Measurements from ENCODE around the gene CYP27C1. TPM values are rescaled to one million over a fixed set of nuclear protein-coding genes. Genes with fewer than 3 reads are reported as not detected.

The CYP27C1 gene
- total and polyA plus RNA-seq, 4 donors: 0.16 to 0.42 TPM; not detected in 2

- WGBS, 2 donors: 73 to 80% methylated on average over 4 of the region's 4 CpGs
- ATAC-seq (ENCODE audit: low FRiP score): no peak
- no peak for DNase-seq
Measured at GRCh38 chr2:127181851-127182250, 38.2 kb downstream of the CYP27C1 start.

GRCh38 chr2:127179766-127180165 lies 40.3 kb downstream of the CYP27C1 start:
- DNase-seq: no peak
- no peaks in the 10 kb centered on the region for H3K9me3 ChIP-seq (ENCODE audit: control insufficient read depth, low read length)
- H3K36me3 ChIP-seq (ENCODE audit: control insufficient read depth in 1 of 2, insufficient read depth in 2 of 2, low read length in 1 of 2): no peaks in the 10 kb centered on the region
- no peak overlapping the region for H3K27ac ChIP-seq (ENCODE audit: low read depth in 1 of 2, low read length in 2 of 2)
- intact Hi-C loops (cut with DNase I): no loop called here
- ATAC-seq (ENCODE audit: low FRiP score): no peak
- 77 to 78% methylated on average over 3 of the region's 3 CpGs for WGBS, 2 donors
- H3K4me3 ChIP-seq (ENCODE audit: low read length in 2 of 2): no peak overlapping the region
- H3K4me1 ChIP-seq (ENCODE audit: control insufficient read depth in 1 of 2, insufficient read depth in 2 of 2, low read length in 2 of 2): no peaks in the 10 kb centered on the region
- H3K27me3 ChIP-seq (ENCODE audit: control insufficient read depth in 1 of 2, insufficient read depth in 2 of 2, low read length in 1 of 2): no peaks in the 10 kb centered on the region

More at GRCh38 chr2:127181851-127182250, 38.2 kb downstream of the CYP27C1 start:
- intact Hi-C loops (cut with DNase I): no loop called here
- H3K4me1 ChIP-seq (ENCODE audit: control insufficient read depth in 1 of 2, insufficient read depth in 2 of 2, low read length in 2 of 2): no peaks in the 10 kb centered on the region
- no peaks in the 10 kb centered on the region for H3K9me3 ChIP-seq (ENCODE audit: control insufficient read depth, low read length)
- no peak overlapping the region for H3K4me3 ChIP-seq (ENCODE audit: low read length in 2 of 2)
- H3K27ac ChIP-seq (ENCODE audit: low read depth in 1 of 2, low read length in 2 of 2): no peak overlapping the region
- no peaks in the 10 kb centered on the region for H3K27me3 ChIP-seq (ENCODE audit: control insufficient read depth in 1 of 2, insufficient read depth in 2 of 2, low read length in 1 of 2)
- H3K36me3 ChIP-seq (ENCODE audit: control insufficient read depth in 1 of 2, insufficient read depth in 2 of 2, low read length in 1 of 2): no peaks in the 10 kb centered on the region

- DNase-seq (no peak), ATAC-seq (ENCODE audit: low FRiP score) (no peak)
- H3K27me3 ChIP-seq (ENCODE audit: control insufficient read depth in 1 of 2, insufficient read depth in 2 of 2, low read length in 1 of 2): no peaks in the 10 kb centered on the region
- 93 to 97% methylated on average over 15 of the region's 15 CpGs for WGBS, 2 donors
- H3K9me3 ChIP-seq (ENCODE audit: control insufficient read depth, low read length): no peaks in the 10 kb centered on the region
- no peak overlapping the region for H3K4me3 ChIP-seq (ENCODE audit: low read length in 2 of 2)
- H3K36me3 ChIP-seq (ENCODE audit: control insufficient read depth in 1 of 2, insufficient read depth in 2 of 2, low read length in 1 of 2): no peaks in the 10 kb centered on the region
- intact Hi-C loops (cut with DNase I): no loop called here
- no peaks in the 10 kb centered on the region for H3K4me1 ChIP-seq (ENCODE audit: control insufficient read depth in 1 of 2, insufficient read depth in 2 of 2, low read length in 2 of 2)
- no peak overlapping the region for H3K27ac ChIP-seq (ENCODE audit: low read depth in 1 of 2, low read length in 2 of 2)
Measured at GRCh38 chr2:127177617-127178263, 42.4 kb downstream of the CYP27C1 start.

- Histone ChIP-seq H3K4me3 (ENCODE audit: low read length in 2 of 2) (no peak overlapping the region), H3K4me1 (ENCODE audit: control insufficient read depth in 1 of 2, insufficient read depth in 2 of 2, low read length in 2 of 2) (no peaks in the 10 kb centered on the region), H3K9me3 (ENCODE audit: control insufficient read depth, low read length) (no peaks in the 10 kb centered on the region), H3K36me3 (ENCODE audit: control insufficient read depth in 1 of 2, insufficient read depth in 2 of 2, low read length in 1 of 2) (no peaks in the 10 kb centered on the region), H3K27ac (ENCODE audit: low read depth in 1 of 2, low read length in 2 of 2) (no peak overlapping the region), H3K27me3 (ENCODE audit: control insufficient read depth in 1 of 2, insufficient read depth in 2 of 2, low read length in 1 of 2) (no peaks in the 10 kb centered on the region)
- WGBS, 2 donors: 60 to 76% methylated on average over 31 of the region's 31 CpGs
- ATAC-seq (ENCODE audit: low FRiP score): peak; percentile 54
- intact Hi-C loops (cut with DNase I): no loop called here
- DNase-seq: peak in 1 of 2 donors; percentile 69
Measured at GRCh38 chr2:127176371-127177311, 43.5 kb downstream of the CYP27C1 start.

- H3K4me1 ChIP-seq (ENCODE audit: control insufficient read depth in 1 of 2, insufficient read depth in 2 of 2, low read length in 2 of 2): no peaks in the 10 kb centered on the region
- H3K4me3 ChIP-seq (ENCODE audit: low read length in 2 of 2): no peak overlapping the region
- H3K36me3 ChIP-seq (ENCODE audit: control insufficient read depth in 1 of 2, insufficient read depth in 2 of 2, low read length in 1 of 2): no peaks in the 10 kb centered on the region
- DNase-seq: no peak
- no peak overlapping the region for H3K27ac ChIP-seq (ENCODE audit: low read depth in 1 of 2, low read length in 2 of 2)
- WGBS, 2 donors: 86 to 91% methylated on average over 19 of the region's 19 CpGs
- ATAC-seq (ENCODE audit: low FRiP score): peak; percentile 6
- no peaks in the 10 kb centered on the region for H3K9me3 ChIP-seq (ENCODE audit: control insufficient read depth, low read length)
- no peaks in the 10 kb centered on the region for H3K27me3 ChIP-seq (ENCODE audit: control insufficient read depth in 1 of 2, insufficient read depth in 2 of 2, low read length in 1 of 2)
- intact Hi-C loops (cut with DNase I): no loop called here
Measured at GRCh38 chr2:127175751-127176354, 44.2 kb downstream of the CYP27C1 start.

- Histone ChIP-seq H3K9me3 (ENCODE audit: control insufficient read depth, low read length) (no peaks in the 10 kb centered on the region), H3K36me3 (ENCODE audit: control insufficient read depth in 1 of 2, insufficient read depth in 2 of 2, low read length in 1 of 2) (no peaks in the 10 kb centered on the region), H3K27me3 (ENCODE audit: control insufficient read depth in 1 of 2, insufficient read depth in 2 of 2, low read length in 1 of 2) (no peaks in the 10 kb centered on the region), H3K4me1 (ENCODE audit: control insufficient read depth in 1 of 2, insufficient read depth in 2 of 2, low read length in 2 of 2) (no peaks in the 10 kb centered on the region), H3K27ac (ENCODE audit: low read depth in 1 of 2, low read length in 2 of 2) (no peak overlapping the region), H3K4me3 (ENCODE audit: low read length in 2 of 2) (no peak overlapping the region)
- intact Hi-C loops (cut with DNase I): no loop called here
- ATAC-seq (ENCODE audit: low FRiP score): peak; percentile 58
- 38% methylated on average over 13 of the region's 13 CpGs for WGBS, 2 donors
- DNase-seq: peak; percentile 71 to 87
Measured at GRCh38 chr2:127175041-127175721, 44.9 kb downstream of the CYP27C1 start.

- 68 to 71% methylated on average over 6 of the region's 6 CpGs for WGBS, 2 donors
- no peak overlapping the region for H3K4me3 ChIP-seq (ENCODE audit: low read length in 2 of 2)
- H3K27ac ChIP-seq (ENCODE audit: low read depth in 1 of 2, low read length in 2 of 2): no peak overlapping the region
- intact Hi-C loops (cut with DNase I): no loop called here
- no peaks in the 10 kb centered on the region for H3K9me3 ChIP-seq (ENCODE audit: control insufficient read depth, low read length)
- H3K27me3 ChIP-seq (ENCODE audit: control insufficient read depth in 1 of 2, insufficient read depth in 2 of 2, low read length in 1 of 2): no peaks in the 10 kb centered on the region
- H3K36me3 ChIP-seq (ENCODE audit: control insufficient read depth in 1 of 2, insufficient read depth in 2 of 2, low read length in 1 of 2): no peaks in the 10 kb centered on the region
- no peaks in the 10 kb centered on the region for H3K4me1 ChIP-seq (ENCODE audit: control insufficient read depth in 1 of 2, insufficient read depth in 2 of 2, low read length in 2 of 2)
- ATAC-seq (ENCODE audit: low FRiP score) (no peak), DNase-seq (no peak)
Measured at GRCh38 chr2:127174640-127175039, 45.5 kb downstream of the CYP27C1 start.

GRCh38 chr2:127174136-127174535 lies 46.0 kb downstream of the CYP27C1 start:
- intact Hi-C loops (cut with DNase I): no loop called here
- Histone ChIP-seq H3K27ac (ENCODE audit: low read depth in 1 of 2, low read length in 2 of 2) (no peak overlapping the region), H3K4me1 (ENCODE audit: control insufficient read depth in 1 of 2, insufficient read depth in 2 of 2, low read length in 2 of 2) (no peaks in the 10 kb centered on the region), H3K36me3 (ENCODE audit: control insufficient read depth in 1 of 2, insufficient read depth in 2 of 2, low read length in 1 of 2) (no peaks in the 10 kb centered on the region), H3K4me3 (ENCODE audit: low read length in 2 of 2) (no peak overlapping the region), H3K27me3 (ENCODE audit: control insufficient read depth in 1 of 2, insufficient read depth in 2 of 2, low read length in 1 of 2) (no peaks in the 10 kb centered on the region), H3K9me3 (ENCODE audit: control insufficient read depth, low read length) (no peaks in the 10 kb centered on the region)
- ATAC-seq (ENCODE audit: low FRiP score): peak; percentile 45
- 84 to 87% methylated on average over 6 of the region's 6 CpGs for WGBS, 2 donors
- DNase-seq: no peak

All from aorta (tissue), 5 donors.